Effector memory CD8-positive, alpha-beta T cell (primary cell): Measurements from ENCODE around the gene GMEB2.
"Not testable (repeated sequence)": the region's sequence is repeated elsewhere in the genome, so short reads cannot be mapped to it uniquely, and the experiment has no call there.

ENCODE experiments used
- ATAC-seq: fragments of 150-1000 bp; cut with Tn5 transposase; replicated peaks from 2 replicates; pipeline ENCODE4 v1.10.0; 2021; ENCODE audit warnings: mild to moderate bottlenecking, moderate library complexity
- DNase-seq, 3 experiments: peaks; one replicate each; pipeline ENCODE4 v3.0.0; 2021
- H3K27ac Mint-ChIP-seq, 2 donors: one replicate each; pipeline ENCODE4 v1.8.0; 2022; ENCODE audit warnings: mild to moderate bottlenecking in 2 of 2, mixed read lengths in 2 of 2, moderate library complexity in 2 of 2
- H3K27me3 Mint-ChIP-seq, 2 donors: one replicate each; pipeline ENCODE4 v1.8.0; 2022; ENCODE audit warnings: mixed read lengths in 2 of 2
- H3K36me3 Mint-ChIP-seq: one replicate; pipeline ENCODE4 v1.8.0; 2022; ENCODE audit warnings: mild to moderate bottlenecking, moderate library complexity, mixed read lengths; ENCODE audit not compliant: insufficient read depth
- H3K4me1 Mint-ChIP-seq, 2 donors: one replicate each; pipeline ENCODE4 v1.8.0; 2022; ENCODE audit warnings: low read depth in 2 of 2, mixed read lengths in 2 of 2
- H3K4me3 Mint-ChIP-seq, 2 donors: one replicate each; pipeline ENCODE4 v1.8.0; 2022; ENCODE audit warnings: mild to moderate bottlenecking in 2 of 2, mixed read lengths in 2 of 2, moderate library complexity in 2 of 2
- H3K9me3 Mint-ChIP-seq, 2 donors: one replicate each; pipeline ENCODE4 v1.8.0; 2022; ENCODE audit warnings: mixed read lengths in 2 of 2

GMEB2 gene

GRCh38 chr20:63624486-63624885, 2.4 kb downstream of the GMEB2 start:
- Mint-ChIP-seq H3K27ac (peak overlapping the region in 1 of 2 donors; percentile 90), H3K4me3 (no peak overlapping the region), H3K4me1 (peaks cover 30 to 32% of the 10 kb centered on the region in 2 donors), H3K9me3 (no peaks in the 10 kb centered on the region), H3K27me3 (no peaks in the 10 kb centered on the region), H3K36me3 (peaks cover 27% of the 10 kb centered on the region)
- ATAC-seq: no peak
- no peak for DNase-seq

DNA sequence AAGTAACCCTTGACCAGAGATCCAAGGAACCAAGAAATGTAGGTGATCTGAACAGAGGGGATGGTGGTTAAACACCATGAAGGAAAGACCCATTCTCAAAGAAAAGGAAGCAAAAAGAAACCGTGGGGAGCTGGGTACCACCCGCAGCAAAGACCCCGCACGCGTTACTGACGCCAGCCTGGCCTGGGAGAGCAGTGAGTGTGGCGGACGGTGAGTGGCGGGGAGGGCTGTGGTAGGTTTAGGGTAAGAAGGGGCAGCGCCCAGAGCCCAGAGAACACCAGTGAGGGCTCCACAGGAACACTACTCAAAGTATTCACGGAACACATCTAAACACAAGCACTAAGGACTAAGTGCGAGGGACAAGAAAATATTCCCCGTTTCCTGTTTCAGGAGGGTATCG, 4.2 kb downstream of the GMEB2 start:
- ATAC-seq (no peak), DNase-seq (no peak)
- Mint-ChIP-seq H3K27me3 (no peaks in the 10 kb centered on the region), H3K36me3 (peaks cover 23% of the 10 kb centered on the region), H3K27ac (peak overlapping the region in 1 of 2 donors; percentile 8), H3K9me3 (no peaks in the 10 kb centered on the region), H3K4me1 (peaks cover 18 to 20% of the 10 kb centered on the region in 2 donors), H3K4me3 (no peak overlapping the region)

- Mint-ChIP-seq H3K4me3 (no peak overlapping the region), H3K9me3 (no peaks in the 10 kb centered on the region), H3K36me3 (peaks cover 20% of the 10 kb centered on the region), H3K27me3 (no peaks in the 10 kb centered on the region), H3K4me1 (peaks cover 18 to 20% of the 10 kb centered on the region in 2 donors), H3K27ac (no peak overlapping the region)
- ATAC-seq: no peak
- DNase-seq: no peak
Measured at GRCh38 chr20:63622096-63622495, 4.8 kb downstream of the GMEB2 start.

DNA sequence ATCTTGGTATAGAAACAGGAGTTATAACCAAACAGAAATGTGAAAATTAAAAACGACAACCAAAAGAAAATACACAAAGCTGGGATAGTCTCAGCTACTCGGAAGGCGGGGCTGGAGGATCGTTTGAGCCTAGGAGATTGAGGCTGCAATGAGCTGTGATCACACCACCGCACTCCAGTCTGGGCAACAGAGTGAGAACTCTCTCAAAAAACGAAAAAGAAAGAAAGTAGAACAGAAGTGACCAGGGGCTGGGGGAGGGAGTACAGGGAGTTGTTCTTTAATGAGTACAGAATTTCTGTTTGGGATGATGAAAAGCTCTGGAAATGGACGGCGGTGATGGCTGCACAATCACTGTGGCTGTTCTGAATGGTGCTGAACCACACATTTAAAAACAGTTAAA, 5.9 kb downstream of the GMEB2 start:
- no peaks in the 10 kb centered on the region for H3K27me3 Mint-ChIP-seq
- ATAC-seq: no peak
- no peak overlapping the region for H3K4me3 Mint-ChIP-seq
- H3K27ac Mint-ChIP-seq: no peak overlapping the region
- peaks cover 25% of the 10 kb centered on the region for H3K36me3 Mint-ChIP-seq
- DNase-seq: no peak
- H3K4me1 Mint-ChIP-seq: peaks cover 18 to 20% of the 10 kb centered on the region in 2 donors
- H3K9me3 Mint-ChIP-seq: no peaks in the 10 kb centered on the region

- Mint-ChIP-seq H3K27me3 (no peaks in the 10 kb centered on the region), H3K4me1 (peaks cover 17 to 18% of the 10 kb centered on the region in 2 donors), H3K27ac (no peak overlapping the region), H3K9me3 (no peaks in the 10 kb centered on the region), H3K36me3 (peaks cover 30% of the 10 kb centered on the region), H3K4me3 (no peak overlapping the region)
- DNase-seq: no peak
- ATAC-seq: no peak
Measured at GRCh38 chr20:63619505-63619904, 7.4 kb downstream of the GMEB2 start.

DNA sequence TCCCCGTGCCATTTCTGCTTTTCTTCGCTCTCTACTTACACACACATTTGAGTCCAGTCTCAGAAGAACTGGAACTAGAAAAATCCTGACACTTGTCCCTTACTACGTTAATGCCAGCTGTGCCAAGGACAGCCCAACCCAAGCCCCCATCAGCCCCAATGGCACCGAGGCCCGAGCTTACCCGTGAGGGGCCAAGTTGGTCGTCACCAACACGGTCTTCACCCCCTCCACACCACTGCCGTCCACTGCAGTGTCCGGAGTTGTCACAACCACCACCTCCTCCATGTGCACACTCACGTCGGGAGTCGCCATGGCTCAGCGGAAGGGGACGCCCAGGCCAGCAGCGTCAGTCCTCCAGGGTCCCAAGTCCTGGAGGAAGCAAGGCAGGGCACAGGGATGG, 7.8 kb downstream of the GMEB2 start:
- Mint-ChIP-seq H3K27me3 (no peaks in the 10 kb centered on the region), H3K4me1 (peaks cover 16 to 18% of the 10 kb centered on the region in 2 donors), H3K9me3 (no peaks in the 10 kb centered on the region), H3K27ac (no peak overlapping the region), H3K4me3 (no peak overlapping the region), H3K36me3 (peaks cover 30% of the 10 kb centered on the region)
- no peak for ATAC-seq
- DNase-seq: no peak

DNA sequence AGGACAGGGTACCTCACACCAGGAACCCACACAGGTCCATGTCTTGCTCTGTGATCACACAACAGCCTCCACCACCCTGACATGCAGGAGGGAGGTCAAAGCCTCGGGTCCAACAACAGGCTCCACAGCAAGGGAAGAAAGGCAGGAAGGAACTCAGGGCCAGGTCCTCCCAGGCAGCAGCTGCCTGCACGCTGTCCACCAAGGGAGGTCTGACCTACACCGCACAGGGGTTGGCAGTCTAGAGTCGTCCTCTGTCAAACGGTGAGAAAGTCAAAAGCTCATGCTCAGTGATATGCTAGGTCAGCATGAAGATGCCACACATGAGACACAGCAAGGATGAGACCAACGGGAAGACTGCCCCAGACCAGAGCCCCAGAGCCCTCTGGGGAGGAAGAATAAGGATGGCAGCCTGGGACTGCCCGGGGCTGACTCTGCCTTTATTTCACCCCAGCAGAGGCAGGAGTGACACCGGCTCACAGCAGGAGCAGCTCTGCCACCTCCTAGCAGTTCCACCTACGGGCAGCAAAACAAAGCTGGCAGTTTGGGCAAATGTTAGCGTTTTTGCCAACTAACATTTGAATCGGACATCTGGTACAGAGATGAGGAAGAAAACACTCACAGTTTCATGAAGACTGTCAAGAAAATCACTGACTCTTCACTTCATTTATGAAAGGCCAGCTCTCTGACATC, 8.5 kb downstream of the GMEB2 start:
- Mint-ChIP-seq H3K27ac (no peak overlapping the region), H3K36me3 (peaks cover 30% of the 10 kb centered on the region), H3K27me3 (no peaks in the 10 kb centered on the region), H3K9me3 (no peaks in the 10 kb centered on the region), H3K4me3 (no peak overlapping the region), H3K4me1 (peaks cover 16 to 18% of the 10 kb centered on the region in 2 donors)
- DNase-seq: no peak
- ATAC-seq: no peak

DNA sequence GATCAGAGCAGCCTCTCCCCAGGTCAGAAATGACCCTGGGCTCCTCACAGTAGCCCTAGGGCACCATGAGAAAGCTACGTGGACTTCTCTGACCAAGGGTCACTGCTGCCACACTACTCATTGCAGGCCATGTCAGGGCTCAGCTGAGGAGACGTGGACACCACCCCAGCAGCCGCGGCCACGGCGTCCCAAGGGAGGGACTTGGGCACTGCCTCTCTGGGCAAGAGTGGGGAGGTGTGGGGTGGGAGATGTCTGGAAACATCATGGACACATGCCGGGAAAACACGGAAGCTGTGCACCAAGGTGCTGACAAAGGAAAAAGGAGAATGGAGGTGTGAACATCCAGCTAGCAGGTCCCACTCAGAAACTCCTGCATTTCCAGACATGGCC, 9.0 kb downstream of the GMEB2 start:
- H3K27ac Mint-ChIP-seq: no peak overlapping the region
- H3K36me3 Mint-ChIP-seq: peaks cover 30% of the 10 kb centered on the region
- no peaks in the 10 kb centered on the region for H3K27me3 Mint-ChIP-seq
- DNase-seq (no peak), ATAC-seq (no peak)
- H3K4me1 Mint-ChIP-seq: peaks cover 16 to 18% of the 10 kb centered on the region in 2 donors
- H3K9me3 Mint-ChIP-seq: no peaks in the 10 kb centered on the region
- no peak overlapping the region for H3K4me3 Mint-ChIP-seq

DNA sequence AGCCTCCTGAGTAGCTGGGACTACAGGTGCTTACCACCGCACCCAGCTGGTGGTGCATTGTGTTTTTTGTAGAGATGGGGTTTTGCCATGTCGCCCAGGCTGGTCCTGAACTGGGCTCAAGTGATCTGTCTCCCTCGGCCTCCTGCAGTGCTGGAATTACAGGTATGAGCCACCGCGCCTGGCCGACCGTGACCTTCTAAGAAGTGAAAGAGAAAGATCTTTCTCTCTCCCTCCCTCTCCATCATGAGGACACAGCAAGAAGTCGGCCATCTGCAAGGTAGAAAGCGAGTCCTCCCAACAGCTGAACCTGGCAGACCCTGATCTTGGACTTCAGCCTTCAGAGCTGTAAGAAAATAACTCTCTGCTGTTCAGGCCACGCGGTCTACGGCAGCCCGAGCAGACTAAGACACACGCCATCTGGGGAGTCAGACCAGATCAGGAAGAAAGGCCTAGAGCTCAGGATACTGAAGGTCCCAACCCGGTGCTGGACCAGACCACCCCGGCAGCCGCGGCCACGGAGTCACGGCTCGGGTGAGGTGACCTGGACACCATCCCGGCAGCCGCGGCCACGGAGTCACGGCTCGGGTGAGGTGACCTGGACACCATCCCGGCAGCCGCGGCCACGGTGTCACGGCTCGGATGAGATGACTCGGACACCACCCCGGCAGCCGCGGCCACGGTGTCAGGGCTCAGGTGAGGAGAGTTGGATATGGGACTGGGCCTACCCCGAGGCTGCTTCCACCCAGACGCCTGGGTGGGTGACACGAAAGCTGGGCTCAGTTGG, 9.6 kb downstream of the GMEB2 start:
- Mint-ChIP-seq H3K9me3 (no peaks in the 10 kb centered on the region), H3K27me3 (no peaks in the 10 kb centered on the region), H3K4me3 (no peak overlapping the region), H3K27ac (peak overlapping the region in 1 of 2 donors; percentile 29), H3K36me3 (peaks cover 26% of the 10 kb centered on the region), H3K4me1 (peaks cover 10 to 12% of the 10 kb centered on the region in 2 donors)
- no peak for ATAC-seq
- DNase-seq: no peak

DNA sequence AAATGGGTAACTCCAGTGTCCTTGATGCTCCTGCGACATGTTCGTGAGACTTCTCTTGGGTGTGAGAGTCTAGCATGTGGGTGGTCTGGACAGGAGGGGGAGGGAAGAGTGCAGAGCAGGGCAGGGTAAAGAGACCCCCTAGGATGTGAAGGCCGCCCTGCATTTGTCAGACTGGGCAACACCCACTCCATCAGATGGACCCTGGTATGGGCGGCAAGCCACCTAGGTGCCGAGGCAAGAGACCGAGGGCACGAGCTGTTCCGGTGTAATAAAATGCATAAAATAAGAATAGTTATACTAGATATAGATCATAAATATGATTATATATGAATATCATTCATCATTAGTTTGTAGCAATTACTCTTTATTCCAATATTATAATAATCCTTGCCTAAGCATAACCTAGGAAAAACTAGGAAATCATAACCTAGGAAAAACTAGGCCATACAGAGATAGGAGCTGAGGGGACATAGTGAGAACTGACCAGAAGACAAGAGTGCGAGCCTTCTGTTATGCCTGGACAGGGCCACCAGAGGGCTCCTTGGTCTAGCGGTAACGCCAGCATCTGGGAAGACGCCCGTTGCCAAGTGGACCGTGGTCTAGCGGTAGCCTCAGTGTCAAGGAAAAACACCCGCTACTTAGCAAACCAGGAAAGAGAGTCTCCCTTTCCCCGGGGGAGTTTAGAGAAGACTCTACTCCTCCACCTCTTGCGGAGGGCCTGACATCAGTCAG, 12.9 kb downstream of the GMEB2 start:
- not testable (repeated sequence) for H3K4me3 Mint-ChIP-seq, H3K4me1 Mint-ChIP-seq, ATAC-seq, DNase-seq, H3K27me3 Mint-ChIP-seq, H3K27ac Mint-ChIP-seq, H3K9me3 Mint-ChIP-seq
- peaks cover 22% of the 10 kb centered on the region for H3K36me3 Mint-ChIP-seq

DNA sequence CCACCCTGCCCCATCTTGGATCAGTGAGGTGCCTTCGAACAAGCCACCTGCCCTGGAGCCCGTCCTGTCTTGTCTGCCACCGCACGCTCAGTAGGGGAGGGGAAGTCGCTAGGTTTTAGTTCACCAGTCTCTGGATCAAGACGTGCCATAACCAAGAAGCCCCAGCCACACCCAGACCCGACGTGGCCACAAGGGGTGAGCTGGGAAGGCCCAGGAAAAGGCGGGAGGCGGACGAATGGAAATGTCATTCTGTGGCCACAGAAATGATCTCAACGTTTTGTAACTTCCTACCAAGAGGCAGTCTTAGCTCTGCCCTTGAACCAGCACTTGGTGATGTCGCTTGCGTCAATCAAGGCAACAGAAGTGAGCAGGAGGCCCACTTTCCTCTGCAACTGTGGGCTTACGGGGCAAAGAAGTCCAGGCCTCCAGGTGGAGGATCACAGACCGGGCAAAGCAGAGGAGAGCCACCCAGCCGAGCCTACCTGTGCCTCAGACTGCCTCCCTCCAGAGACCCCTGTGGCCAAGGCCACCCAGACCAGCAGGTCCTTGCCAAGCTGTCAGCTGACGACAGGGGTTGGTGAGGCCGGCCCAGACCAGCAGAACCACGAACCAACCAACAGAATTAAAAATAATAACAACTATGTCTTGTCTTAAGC, 14.5 kb downstream of the GMEB2 start:
- DNase-seq (no peak), ATAC-seq (no peak)
- no peak overlapping the region for H3K4me3 Mint-ChIP-seq
- H3K27me3 Mint-ChIP-seq: no peaks in the 10 kb centered on the region
- H3K9me3 Mint-ChIP-seq: no peaks in the 10 kb centered on the region
- H3K27ac Mint-ChIP-seq: no peak overlapping the region
- H3K4me1 Mint-ChIP-seq: peaks cover 3 to 4% of the 10 kb centered on the region in 2 donors
- peaks cover 19% of the 10 kb centered on the region for H3K36me3 Mint-ChIP-seq

GRCh38 chr20:63611646-63612045, 15.3 kb downstream of the GMEB2 start:
- H3K4me3 Mint-ChIP-seq: no peak overlapping the region
- H3K4me1 Mint-ChIP-seq: peaks cover 3 to 6% of the 10 kb centered on the region in 2 donors
- no peak for DNase-seq
- no peaks in the 10 kb centered on the region for H3K27me3 Mint-ChIP-seq
- H3K36me3 Mint-ChIP-seq: peaks cover 18% of the 10 kb centered on the region
- no peak overlapping the region for H3K27ac Mint-ChIP-seq
- no peak for ATAC-seq
- H3K9me3 Mint-ChIP-seq: no peaks in the 10 kb centered on the region
